GM12892 (cell line): ENCODE data around the gene WNT11. TPM values are rescaled to one million over a fixed set of nuclear protein-coding genes. Genes with fewer than 3 reads are reported as not detected.
A peak's percentile ranks its signal among the peaks of the same experiment; 100 is the strongest.

Experiments
- DNase-seq: peaks from one replicate; pipeline ENCODE4 v3.0.0; 2011; ENCODE audit not compliant: insufficient read length
- FAIRE-seq: peaks from 2 replicates; lab custom pipeline; 2011; peaks lifted over from hg19 to GRCh38; lab: Jason Lieb, UNC
- POLR2A ChIP-seq: IDR thresholded peaks from 2 replicates; pipeline ENCODE4 v1.6.1; 2011; ENCODE audit warnings: low read depth, low read length, control low read depth
- POLR2AphosphoS5 ChIP-seq: IDR thresholded peaks from 2 replicates; pipeline ENCODE4 v1.6.1; 2011; ENCODE audit warnings: low read depth, low read length, control low read depth
- TAF1 ChIP-seq: IDR thresholded peaks from 2 replicates; pipeline ENCODE4 v1.6.1; 2011; ENCODE audit warnings: low read depth, mild to moderate bottlenecking, control low read depth, low read length, borderline replicate concordance
- polyA plus RNA-seq: library from polyadenylated mRNA; unstranded; fragments of >200 nt; gene quantifications from one replicate; pipeline ENCODE4 v1.2.1, GENCODE V29; 2012; ENCODE audit warnings: missing spikeins, inconsistent platforms; ENCODE audit not compliant: missing spikeins

The WNT11 gene
- 1.0 TPM for polyA plus RNA-seq

DNA sequence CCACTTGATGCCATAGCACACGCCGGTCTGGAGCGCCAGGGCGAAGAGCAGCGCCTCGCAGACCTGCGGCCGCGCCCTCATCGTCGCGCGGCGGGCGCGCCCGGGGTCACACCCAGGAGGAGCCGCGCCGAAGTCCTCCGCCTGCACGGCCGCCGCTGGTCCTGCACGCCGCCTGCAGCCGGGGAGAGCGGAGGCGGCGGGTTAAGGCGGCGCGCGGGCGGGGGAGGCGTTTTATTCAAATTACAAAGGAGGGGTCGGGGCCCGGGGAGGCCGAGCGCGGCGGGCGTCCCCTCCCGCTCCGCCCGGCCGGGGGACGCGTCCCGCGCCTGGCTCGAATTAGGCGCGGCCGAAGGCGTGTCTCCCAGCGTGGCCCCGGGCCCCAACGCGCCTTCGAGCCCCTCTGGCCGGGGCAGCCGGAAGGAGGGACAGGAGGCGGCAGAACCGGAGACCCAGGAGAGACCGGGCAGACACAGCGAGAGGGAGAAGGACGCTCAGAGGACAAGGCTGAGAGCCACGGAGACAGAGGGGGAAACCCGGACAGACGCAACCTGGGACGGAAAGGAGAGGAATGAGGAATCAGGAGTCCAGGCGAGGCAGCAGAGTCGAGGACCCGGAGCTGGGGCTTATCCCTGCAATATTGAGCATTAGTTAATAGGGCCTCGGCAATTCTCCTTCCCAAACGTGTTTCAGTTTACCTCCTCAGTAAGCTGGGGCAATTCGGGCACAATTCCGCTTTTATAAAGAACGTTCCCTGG, at the start of gene WNT11:
TSS of gene WNT11 (minus strand) at position 176 of the 755 bp plus-strand sequence. CDS start at position 81, 95 bp downstream.
- FAIRE-seq (no peak), DNase-seq (no peak)
- TF ChIP-seq POLR2AphosphoS5 (no peak), TAF1 (no peak), POLR2A (no peak)

GRCh38 chr11:76253416-76253815, 47.1 kb upstream of the WNT11 start:
- FAIRE-seq, result no peak

DNA sequence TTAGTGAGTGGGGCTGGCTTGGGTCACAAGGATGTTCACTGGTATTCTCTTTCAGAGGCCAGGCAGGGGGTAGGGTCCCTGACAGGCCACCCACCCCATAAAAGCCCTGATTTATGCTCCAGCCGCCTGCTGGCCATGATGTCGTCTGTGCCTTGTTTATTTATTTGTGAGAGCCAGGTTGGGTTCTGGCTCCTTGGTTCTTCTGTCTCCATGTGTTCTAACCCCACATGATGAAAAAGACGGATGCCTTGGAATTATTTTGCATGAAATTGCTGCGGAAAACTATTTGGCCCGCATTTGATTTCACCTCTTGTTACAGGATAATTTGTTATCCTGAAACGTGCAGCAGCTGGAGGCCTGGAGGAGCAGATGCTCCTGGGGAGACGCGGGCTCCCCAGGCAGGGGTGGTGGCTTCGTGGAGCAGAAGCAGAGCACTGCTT, 46.3 kb upstream of the WNT11 start:
- FAIRE-seq (no peak), DNase-seq (no peak)
- TF ChIP-seq TAF1, result no peak
- no peak for TF ChIP-seq POLR2A
- no peak for TF ChIP-seq POLR2AphosphoS5

More at GRCh38 chr11:76253416-76253815, 47.1 kb upstream of the WNT11 start:
- DNase-seq, result no peak
- TF ChIP-seq POLR2AphosphoS5, result no peak
- TF ChIP-seq POLR2A, result no peak
- no peak for TF ChIP-seq TAF1

- TF ChIP-seq POLR2A (no peak), POLR2AphosphoS5 (no peak), TAF1 (no peak)
- FAIRE-seq (no peak), DNase-seq (no peak)
Measured at GRCh38 chr11:76251576-76251975, 45.3 kb upstream of the WNT11 start.

GRCh38 chr11:76251226-76251575, 44.9 kb upstream of the WNT11 start:
- DNase-seq (no peak), FAIRE-seq (no peak)
- TF ChIP-seq TAF1 (no peak), POLR2AphosphoS5 (no peak), POLR2A (no peak)

GRCh38 chr11:76250520-76251225, 44.4 kb upstream of the WNT11 start:
- FAIRE-seq (no peak), DNase-seq (no peak)
- TF ChIP-seq POLR2AphosphoS5 (no peak), POLR2A (no peak), TAF1 (no peak)

GRCh38 chr11:76249195-76249741, 43.0 kb upstream of the WNT11 start:
- no peak for TF ChIP-seq TAF1
- TF ChIP-seq POLR2A, result no peak
- no peak for TF ChIP-seq POLR2AphosphoS5
- DNase-seq (no peak), FAIRE-seq (no peak)

GRCh38 chr11:76248210-76248609, 41.9 kb upstream of the WNT11 start:
- TF ChIP-seq POLR2AphosphoS5 (no peak), TAF1 (no peak), POLR2A (no peak)
- DNase-seq, result no peak
- peak; percentile 44 for FAIRE-seq

- FAIRE-seq (no peak), DNase-seq (no peak)
- TF ChIP-seq POLR2A (no peak), TAF1 (no peak), POLR2AphosphoS5 (no peak)
Measured at GRCh38 chr11:76247091-76247490, 40.8 kb upstream of the WNT11 start.

DNA sequence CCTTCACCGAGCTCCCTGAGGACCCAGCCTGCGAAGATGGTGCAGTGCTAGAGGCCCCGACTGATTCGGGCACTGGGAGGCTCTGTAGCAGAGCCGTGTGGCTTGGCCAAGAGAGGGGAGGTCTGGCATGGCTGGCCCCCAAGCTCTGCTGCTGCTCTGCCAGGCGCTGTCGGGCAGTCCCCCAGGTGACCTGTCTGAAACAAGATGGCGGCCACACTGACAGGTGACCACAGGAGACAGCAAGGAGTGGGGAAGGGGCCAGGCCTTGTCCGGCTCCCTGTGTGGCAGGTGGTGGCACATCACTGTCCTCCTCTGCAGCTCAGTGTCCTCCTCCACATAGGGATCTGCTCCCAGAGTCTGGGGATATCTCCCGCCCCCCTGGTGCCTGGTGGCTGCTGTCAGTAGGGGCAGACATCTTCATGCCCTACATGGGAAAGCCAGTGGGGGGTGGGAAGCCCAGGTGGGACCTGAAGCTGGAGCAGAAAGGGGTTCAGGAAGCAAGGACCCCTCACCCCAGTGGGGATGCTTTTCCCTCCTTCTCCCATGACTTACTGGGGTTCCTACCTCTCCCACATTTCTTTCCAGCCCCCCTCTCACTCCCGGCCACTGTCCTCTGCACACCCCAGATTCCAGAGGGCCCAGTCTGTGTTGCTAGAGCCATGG, 40.1 kb upstream of the WNT11 start:
- TF ChIP-seq POLR2AphosphoS5, result no peak
- TF ChIP-seq TAF1, result no peak
- TF ChIP-seq POLR2A, result no peak
- DNase-seq (no peak), FAIRE-seq (no peak)

GRCh38 chr11:76245720-76246119, 39.4 kb upstream of the WNT11 start:
- no peak for TF ChIP-seq TAF1
- FAIRE-seq, result no peak
- DNase-seq, result no peak
